Hepatocyte (in vitro differentiated cells): ENCODE measurements around the gene SNX9. TPM values are rescaled to one million over a fixed set of nuclear protein-coding genes. Genes with fewer than 3 reads are reported as not detected.

Source experiments
- DNase-seq: peaks from one replicate; pipeline ENCODE4 v3.0.0-alpha.2; 2016; ENCODE audit warnings: low spot score
- H2AFZ ChIP-seq: fragments of 200-600 bp; sonication (generic); 2 replicates; pipeline ENCODE4 v1.6.0; 2016; ENCODE audit warnings: antibody characterized with exemption, mild to moderate bottlenecking
- H3K27ac ChIP-seq: fragments of 200-600 bp; sonication (generic); 2 replicates; pipeline ENCODE4 v1.5.1; 2016; ENCODE audit warnings: mild to moderate bottlenecking
- H3K27me3 ChIP-seq: fragments of 200-600 bp; sonication (generic); 2 replicates; pipeline ENCODE4 v1.6.1; 2016
- H3K36me3 ChIP-seq: fragments of 200-600 bp; sonication (generic); replicated peaks from 2 replicates; pipeline ENCODE4 v1.5.1; 2016; ENCODE audit warnings: low read depth; ENCODE audit not compliant: insufficient read depth
- H3K4me1 ChIP-seq: fragments of 200-600 bp; sonication (generic); 2 replicates; pipeline ENCODE4 v1.5.1; 2016; ENCODE audit warnings: mild to moderate bottlenecking, moderate library complexity; ENCODE audit not compliant: insufficient read depth
- H3K4me2 ChIP-seq: fragments of 200-600 bp; sonication (generic); 2 replicates; pipeline ENCODE4 v1.6.0; 2016
- H3K4me3 ChIP-seq: fragments of 200-600 bp; sonication (generic); 2 replicates; pipeline ENCODE4 v1.5.1; 2016; ENCODE audit warnings: mild to moderate bottlenecking
- H3K79me2 ChIP-seq: fragments of 200-600 bp; sonication (generic); 2 replicates; pipeline ENCODE4 v1.6.0; 2017; ENCODE audit warnings: mild to moderate bottlenecking
- H3K9me2 ChIP-seq: fragments of 200-600 bp; sonication (generic); replicated peaks from 2 replicates; pipeline ENCODE4 v1.6.0; 2017; ENCODE audit warnings: mild to moderate bottlenecking; ENCODE audit not compliant: insufficient read depth
- H3K9me3 ChIP-seq: fragments of 200-600 bp; sonication (generic); 2 replicates; pipeline ENCODE4 v1.5.1; 2016; ENCODE audit warnings: low read depth, mild to moderate bottlenecking
- H4K20me1 ChIP-seq: fragments of 200-600 bp; sonication (generic); 2 replicates; pipeline ENCODE4 v1.6.0; 2016; ENCODE audit warnings: mild to moderate bottlenecking; ENCODE audit not compliant: insufficient read depth, poor library complexity, severe bottlenecking
- EZH2 ChIP-seq: fragments of 200-600 bp; sonication (generic); IDR thresholded peaks from 2 replicates; pipeline ENCODE4 v1.6.1; 2016; ENCODE audit warnings: antibody characterized with exemption, mild to moderate bottlenecking, borderline replicate concordance
- EZH2phosphoT487 ChIP-seq: fragments of 200-600 bp; sonication (generic); IDR thresholded peaks from one replicate; pipeline ENCODE4 v1.6.1; 2018; ENCODE audit warnings: antibody characterized with exemption, mild to moderate bottlenecking, low read depth, moderate library complexity; ENCODE audit not compliant: unreplicated experiment, severe bottlenecking
- WGBS: methylation state at CpG from one replicate; pipeline ENCODE4 v1.1.6; 2016; ENCODE audit warnings: low lambda C conversion rate; ENCODE audit errors: missing lambda C conversion rate; 5-methylcytosine and 5-hydroxymethylcytosine counted together
- polyA plus RNA-seq: library from polyadenylated mRNA; unstranded; fragments of >200 nt; fragmentation: Nextera tagmentation; extraction: Ambion mirVana; gene quantifications from 2 replicates; pipeline ENCODE4 v1.2.1, GENCODE V29; 2016
- total RNA-seq: library from RNA; depleted of rRNA; stranded (reverse); fragments of >200 nt; gene quantifications from 2 replicates; pipeline ENCODE4 v1.2.3, GENCODE V29; 2014
- TF ChIP-seq, protein P1 (sequence below): fragments of 200-600 bp; sonication (generic); IDR thresholded peaks from 2 replicates; pipeline ENCODE4 v1.5.1; 2016; ENCODE audit warnings: antibody characterized with exemption, mild to moderate bottlenecking; ENCODE audit not compliant: poor library complexity

SNX9 gene
- total and polyA plus RNA-seq, 2 experiments from 2014 or later, result 34.1 to 34.7 TPM

GRCh38 chr6:157954150-157955117, 131.4 kb downstream of the SNX9 start:
- H3K4me3 ChIP-seq, result no peak overlapping the region
- no peaks in the 10 kb centered on the region for H3K36me3 ChIP-seq
- DNase-seq, result peak; percentile 92
- H3K9me3 ChIP-seq, result no peaks in the 10 kb centered on the region
- H3K27ac ChIP-seq, result peak overlapping the region; percentile 100
- WGBS, result 52% methylated on average over 34 of the region's 34 CpGs
- TF ChIP-seq EZH2phosphoT487 (no peak), EZH2 (no peak)
- TF ChIP-seq, protein P1, sequence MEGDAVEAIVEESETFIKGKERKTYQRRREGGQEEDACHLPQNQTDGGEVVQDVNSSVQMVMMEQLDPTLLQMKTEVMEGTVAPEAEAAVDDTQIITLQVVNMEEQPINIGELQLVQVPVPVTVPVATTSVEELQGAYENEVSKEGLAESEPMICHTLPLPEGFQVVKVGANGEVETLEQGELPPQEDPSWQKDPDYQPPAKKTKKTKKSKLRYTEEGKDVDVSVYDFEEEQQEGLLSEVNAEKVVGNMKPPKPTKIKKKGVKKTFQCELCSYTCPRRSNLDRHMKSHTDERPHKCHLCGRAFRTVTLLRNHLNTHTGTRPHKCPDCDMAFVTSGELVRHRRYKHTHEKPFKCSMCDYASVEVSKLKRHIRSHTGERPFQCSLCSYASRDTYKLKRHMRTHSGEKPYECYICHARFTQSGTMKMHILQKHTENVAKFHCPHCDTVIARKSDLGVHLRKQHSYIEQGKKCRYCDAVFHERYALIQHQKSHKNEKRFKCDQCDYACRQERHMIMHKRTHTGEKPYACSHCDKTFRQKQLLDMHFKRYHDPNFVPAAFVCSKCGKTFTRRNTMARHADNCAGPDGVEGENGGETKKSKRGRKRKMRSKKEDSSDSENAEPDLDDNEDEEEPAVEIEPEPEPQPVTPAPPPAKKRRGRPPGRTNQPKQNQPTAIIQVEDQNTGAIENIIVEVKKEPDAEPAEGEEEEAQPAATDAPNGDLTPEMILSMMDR, result no peak
- H3K4me1 ChIP-seq, result peaks cover 27% of the 10 kb centered on the region
- no peak overlapping the region for H2AFZ ChIP-seq
- no peaks in the 10 kb centered on the region for H3K27me3 ChIP-seq
- no peaks in the 10 kb centered on the region for H3K9me2 ChIP-seq
- no peaks in the 10 kb centered on the region for H3K79me2 ChIP-seq
- peak overlapping the region; percentile 46 for H3K4me2 ChIP-seq
- no peaks in the 10 kb centered on the region for H4K20me1 ChIP-seq

DNA sequence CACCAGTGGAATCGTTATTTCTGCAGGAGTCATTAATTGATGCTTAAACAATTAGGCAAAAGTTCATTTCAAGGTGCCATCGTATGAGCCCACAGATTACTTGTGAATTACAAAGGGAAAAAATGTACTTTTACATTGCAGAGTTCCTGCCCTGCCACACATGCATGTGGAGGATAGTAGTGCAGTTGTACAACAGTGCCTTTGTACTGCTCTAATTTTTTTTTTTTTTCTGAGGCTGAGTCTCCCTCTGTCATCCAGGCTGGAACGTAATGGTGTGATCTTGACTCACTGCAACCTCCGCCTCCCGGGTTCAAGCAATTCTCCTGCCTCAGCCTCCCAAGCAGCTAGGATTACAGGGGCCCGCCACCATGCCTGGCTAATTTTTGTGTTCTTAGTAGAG, 132.6 kb downstream of the SNX9 start:
- H3K4me2 ChIP-seq, result no peak overlapping the region
- 96% methylated on average over 6 of the region's 6 CpGs for WGBS

DNA sequence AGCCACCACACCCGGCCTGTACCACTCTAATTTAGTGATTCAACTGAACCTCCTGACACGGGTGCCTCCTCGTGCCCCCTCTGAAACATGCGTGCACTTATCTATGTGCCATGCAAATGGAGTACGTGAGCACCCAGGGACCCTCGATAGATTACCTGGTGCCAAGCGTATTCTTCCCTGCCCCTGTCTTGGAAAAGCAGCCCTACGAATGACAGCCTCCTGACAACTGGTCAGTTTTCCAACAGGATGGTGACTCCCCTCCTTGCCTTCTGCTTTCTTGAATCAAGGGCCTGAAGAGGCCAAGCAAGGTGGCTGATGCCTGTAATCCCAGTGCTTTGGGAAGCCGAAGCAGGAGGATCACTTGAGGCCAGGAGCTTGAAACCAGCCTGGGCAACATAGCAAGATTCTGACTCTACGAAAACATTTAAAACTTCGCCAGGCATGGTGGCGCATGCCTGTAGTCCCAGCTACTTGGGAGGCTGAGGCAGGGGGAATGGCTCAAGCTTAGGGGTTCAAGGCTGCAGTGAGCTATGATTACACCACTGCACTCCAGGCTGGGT, 133.2 kb downstream of the SNX9 start:
- Histone ChIP-seq H2AFZ (no peak overlapping the region), H3K27me3 (no peaks in the 10 kb centered on the region), H3K4me2 (no peak overlapping the region), H3K9me2 (no peaks in the 10 kb centered on the region), H3K27ac (no peak overlapping the region), H3K9me3 (no peaks in the 10 kb centered on the region), H3K36me3 (no peaks in the 10 kb centered on the region), H3K4me3 (no peak overlapping the region), H3K79me2 (no peaks in the 10 kb centered on the region), H3K4me1 (peaks cover 27% of the 10 kb centered on the region), H4K20me1 (no peaks in the 10 kb centered on the region)
- TF ChIP-seq EZH2 (no peak), EZH2phosphoT487 (no peak)
- TF ChIP-seq, protein P1, result no peak
- WGBS, result 83% methylated on average over 12 of the region's 12 CpGs
- DNase-seq, result no peak

More for the DNA sequence above, 132.6 kb downstream of the SNX9 start:
- no peak for TF ChIP-seq EZH2
- TF ChIP-seq, protein P1, result no peak
- TF ChIP-seq EZH2phosphoT487, result no peak
- no peaks in the 10 kb centered on the region for H3K36me3 ChIP-seq
- no peak overlapping the region for H2AFZ ChIP-seq
- H3K4me3 ChIP-seq, result no peak overlapping the region
- DNase-seq, result no peak
- H3K9me3 ChIP-seq, result no peaks in the 10 kb centered on the region
- no peaks in the 10 kb centered on the region for H3K9me2 ChIP-seq
- H3K4me1 ChIP-seq, result peaks cover 27% of the 10 kb centered on the region
- H3K79me2 ChIP-seq, result no peaks in the 10 kb centered on the region
- H3K27me3 ChIP-seq, result no peaks in the 10 kb centered on the region
- H4K20me1 ChIP-seq, result no peaks in the 10 kb centered on the region
- peak overlapping the region; percentile 100 for H3K27ac ChIP-seq
